Endothelial cell of umbilical vein (primary cell): ENCODE results near the gene LMAN2. TPM values are rescaled to one million over a fixed set of nuclear protein-coding genes. Genes with fewer than 3 reads are reported as not detected.

Experiments
- BruUV-seq: library from RNA; stranded (reverse); fragments of 400-500 nt; replicated peaks from 2 replicates; lab custom pipeline; 2021; lab: Mats Ljungman, UMichigan
- CTCF ChIA-PET: fragments of 300-600, 350-600 bp; sonication (Branson Sonifier 250); formaldehyde crosslinking; loops from one replicate; lab custom pipeline; 2021; ENCODE audit warnings: antibody characterized with exemption, inconsistent platforms; lab: Charles Lee
- POLR2A ChIA-PET: fragments of 300-600, 350-600 bp; sonication (Branson Sonifier 250); formaldehyde crosslinking; loops from one replicate; lab custom pipeline; 2021; ENCODE audit warnings: antibody characterized with exemption, inconsistent platforms; lab: Charles Lee
- DNase-seq: peaks from one replicate; pipeline ENCODE4 v3.0.0-alpha.2; 2011; ENCODE audit warnings: low read depth, low spot score
- FAIRE-seq: peaks from 2 replicates; lab custom pipeline; 2011; peaks lifted over from hg19 to GRCh38; lab: Jason Lieb, UNC
- H2AFZ ChIP-seq: 2 replicates; pipeline ENCODE4 v1.6.0; 2012; ENCODE audit warnings: low read depth, low read length, control low read depth, inconsistent platforms
- H3K27ac ChIP-seq: 2 replicates; pipeline ENCODE4 v1.5.1; 2011; ENCODE audit warnings: low read depth, mild to moderate bottlenecking, control low read depth, low read length, moderate library complexity; ENCODE audit not compliant: insufficient read depth
- H3K27me3 ChIP-seq, 2 experiments: 2 replicates each; pipeline versions ENCODE4 v1.6.0 to v1.6.1; 2011; ENCODE audit warnings: low read length in 2 of 2, mixed read lengths in 1 of 2; ENCODE audit not compliant: control insufficient read depth in 2 of 2, insufficient read depth in 2 of 2
- H3K36me3 ChIP-seq, 2 experiments: 2 replicates in 1 of 2; 3 replicates in 1 of 2; pipeline ENCODE4 v1.5.1; 2011; ENCODE audit warnings: low read length in 2 of 2, mild to moderate bottlenecking in 1 of 2, moderate library complexity in 1 of 2; ENCODE audit not compliant: control insufficient read depth in 2 of 2, insufficient read depth in 2 of 2; ENCODE audit errors: extremely low read depth in 1 of 2
- H3K4me1 ChIP-seq: 3 replicates; pipeline ENCODE4 v1.5.1; 2011; ENCODE audit warnings: mild to moderate bottlenecking, low read length; ENCODE audit not compliant: control insufficient read depth, insufficient read depth; ENCODE audit errors: extremely low read depth
- H3K4me2 ChIP-seq: 2 replicates; pipeline ENCODE4 v1.6.1; 2011; ENCODE audit warnings: low read length, control low read depth, mixed read lengths; ENCODE audit not compliant: insufficient read depth
- H3K4me3 ChIP-seq, 3 experiments: fragments of 200-600 bp in 1 of 3; sonication (generic), shearing (Covaris generic) in 1 of 3; replicated peaks in 1 of 3; 2 replicates each; pipeline ENCODE4 v1.5.1; 2011 to 2016; ENCODE audit warnings: control low read depth in 3 of 3, low read length in 3 of 3, mild to moderate bottlenecking in 2 of 3, inconsistent platforms in 1 of 3, low read depth in 1 of 3, moderate library complexity in 1 of 3; ENCODE audit not compliant: insufficient read depth in 1 of 3
- H3K79me2 ChIP-seq: 2 replicates; pipeline ENCODE4 v1.6.0; 2012; ENCODE audit warnings: low read length, inconsistent platforms; ENCODE audit not compliant: control insufficient read depth, insufficient read depth
- H3K9ac ChIP-seq: replicated peaks from 2 replicates; pipeline ENCODE3; 2011; ENCODE audit warnings: low read length, control low read depth; ENCODE audit not compliant: insufficient read depth; ENCODE audit errors: extremely low read depth
- H3K9me1 ChIP-seq: replicated peaks from 3 replicates; pipeline ENCODE4 v1.6.0; 2011; ENCODE audit warnings: mild to moderate bottlenecking, low read length; ENCODE audit not compliant: control insufficient read depth, insufficient read depth; ENCODE audit errors: extremely low read depth
- H3K9me3 ChIP-seq: replicated peaks from 2 replicates; pipeline ENCODE4 v1.5.1; 2012; ENCODE audit warnings: low read length, inconsistent platforms; ENCODE audit not compliant: control insufficient read depth, insufficient read depth
- H4K20me1 ChIP-seq: replicated peaks from 2 replicates; pipeline ENCODE3; 2011; ENCODE audit warnings: mild to moderate bottlenecking, low read length; ENCODE audit not compliant: control insufficient read depth, insufficient read depth; ENCODE audit errors: extremely low read depth
- CTCF ChIP-seq, 2 donors: IDR thresholded peaks; 1 replicate in 1 of 2; 2 replicates in 1 of 2; pipeline ENCODE4 v1.5.1; 2011; ENCODE audit warnings: low read length in 2 of 2, mild to moderate bottlenecking in 2 of 2, moderate library complexity in 2 of 2, control low read depth in 1 of 2, inconsistent platforms in 1 of 2, low read depth in 1 of 2; ENCODE audit not compliant: insufficient read depth in 1 of 2; ENCODE audit errors: extremely low read depth in 1 of 2
- EZH2 ChIP-seq: IDR thresholded peaks from 2 replicates; pipeline ENCODE4 v1.6.1; 2012; ENCODE audit warnings: borderline replicate concordance, low read depth, mild to moderate bottlenecking, moderate library complexity, low read length, inconsistent platforms; ENCODE audit not compliant: severe bottlenecking
- FOS ChIP-seq: IDR thresholded peaks from 2 replicates; pipeline ENCODE4 v1.6.1; 2011; ENCODE audit warnings: mild to moderate bottlenecking, low read length, moderate library complexity, borderline replicate concordance; ENCODE audit not compliant: insufficient read depth
- GATA2 ChIP-seq: IDR thresholded peaks from 2 replicates; pipeline ENCODE4 v1.7.0; 2011; ENCODE audit warnings: low read depth, mild to moderate bottlenecking, moderate library complexity, mixed read lengths, low read length; ENCODE audit not compliant: insufficient read length, insufficient read depth
- JUN ChIP-seq: IDR thresholded peaks from 2 replicates; pipeline ENCODE4 v1.6.1; 2011; ENCODE audit warnings: borderline replicate concordance, low read depth; ENCODE audit not compliant: insufficient read length, insufficient read depth
- MAX ChIP-seq: IDR thresholded peaks from 2 replicates; pipeline ENCODE4 v1.6.1; 2011; ENCODE audit not compliant: insufficient read depth, insufficient read length
- MYC ChIP-seq: IDR thresholded peaks from one replicate; pipeline ENCODE4 v1.6.1; 2011; ENCODE audit warnings: mild to moderate bottlenecking, low read depth, low read length
- POLR2A ChIP-seq: IDR thresholded peaks from 2 replicates; pipeline ENCODE4 v1.6.1; 2012; ENCODE audit warnings: low read depth, mild to moderate bottlenecking, control low read depth, low read length
- POLR2AphosphoS5 ChIP-seq: IDR thresholded peaks from 2 replicates; pipeline ENCODE4 v1.6.1; 2012; ENCODE audit warnings: low read depth, mild to moderate bottlenecking, control low read depth, low read length, moderate library complexity; ENCODE audit not compliant: insufficient read depth
- dilution Hi-C: fragments of 300-500 bp; cut with MboI; formaldehyde crosslinking; loops from one replicate; pipeline ENCODE4 v1.15.0; 2019; ENCODE audit warnings: low sequenced_read_pairs; ENCODE audit not compliant: extremely low pct_ligation_motif_present
- intact Hi-C: fragments of 100-400 bp; cut with micrococcal nuclease; formaldehyde crosslinking; loops from one replicate; pipeline ENCODE4 v1.10.0; 2022
- polyA plus RNA-seq, 4 experiments: library from polyadenylated mRNA; depleted of rRNA in 3 of 4; stranded (reverse) in 3 of 4; unstranded in 1 of 4; fragments of >200 nt; gene quantifications; 2 replicates each; pipeline versions ENCODE4 v1.2.1 to v1.2.3, GENCODE V29; 2011 to 2012; ENCODE audit warnings: missing spikeins in 1 of 4
- total RNA-seq: library from RNA; stranded (reverse); gene quantifications from 2 replicates; pipeline ENCODE4 v1.2.3, GENCODE V29; 2021

LMAN2 gene
- total and polyA plus RNA-seq, 2 donors (not counting 3 experiments of a cell fraction or from before 2014, with no cell fraction given), result 151 to 370 TPM

GRCh38 chr5:177357146-177357458, 5.6 kb upstream of the LMAN2 start:
- H3K4me1 ChIP-seq, result peaks cover 18% of the 10 kb centered on the region
- DNase-seq (no peak), FAIRE-seq (no peak)
- H3K4me3 ChIP-seq, result no peak overlapping the region
- TF ChIP-seq MYC, result no peak
- no peak for TF ChIP-seq JUN
- no peak overlapping the region for H2AFZ ChIP-seq
- POLR2A ChIA-PET, result no interaction called here
- dilution Hi-C loops (no loop called here), intact Hi-C loops (no loop called here)
- no peaks in the 10 kb centered on the region for H3K36me3 ChIP-seq
- CTCF ChIA-PET, result interaction anchor here (1.2 to 6.3 kb wide), 4 partner anchors 10 to 29 kb away, joined by 3 to 31 read pairs (median 7); no protein-coding TSS in a partner anchor
- no peak overlapping the region for H3K9ac ChIP-seq
- H3K9me1 ChIP-seq, result no peaks in the 10 kb centered on the region
- BruUV-seq, result no TSS peak
- H4K20me1 ChIP-seq, result no peaks in the 10 kb centered on the region
- no peaks in the 10 kb centered on the region for H3K79me2 ChIP-seq
- no peak overlapping the region for H3K27ac ChIP-seq
- no peak overlapping the region for H3K4me2 ChIP-seq
- H3K9me3 ChIP-seq, result no peaks in the 10 kb centered on the region
- no peaks in the 10 kb centered on the region for H3K27me3 ChIP-seq

GRCh38 chr5:177356746-177357145, 5.3 kb upstream of the LMAN2 start:
- H3K79me2 ChIP-seq, result no peaks in the 10 kb centered on the region
- no peaks in the 10 kb centered on the region for H3K27me3 ChIP-seq
- no peaks in the 10 kb centered on the region for H3K9me3 ChIP-seq
- H3K9ac ChIP-seq, result no peak overlapping the region
- no peak overlapping the region for H3K4me3 ChIP-seq
- TF ChIP-seq CTCF (IDR thresholded peaks at IDR 0.05; ENCODE audit: extremely low read depth in 1 of 2, insufficient read depth in 1 of 2, low read depth in 1 of 2, low read length in 2 of 2) (no peak), JUN (no peak), FOS (no peak), POLR2AphosphoS5 (no peak), MAX (no peak), EZH2 (no peak), POLR2A (no peak), MYC (no peak), GATA2 (no peak)
- no peak overlapping the region for H3K4me2 ChIP-seq
- no TSS peak for BruUV-seq
- no peaks in the 10 kb centered on the region for H3K9me1 ChIP-seq
- POLR2A ChIA-PET, result no interaction called here
- no peak overlapping the region for H3K27ac ChIP-seq
- no peaks in the 10 kb centered on the region for H3K36me3 ChIP-seq
- intact Hi-C loops (no loop called here), dilution Hi-C loops (no loop called here)
- no peaks in the 10 kb centered on the region for H4K20me1 ChIP-seq
- DNase-seq, result no peak
- CTCF ChIA-PET, result interaction anchor here (1.0 to 6.3 kb wide), 4 partner anchors 10 to 29 kb away, joined by 3 to 31 read pairs (median 4); no protein-coding TSS in a partner anchor
- H3K4me1 ChIP-seq, result peaks cover 20% of the 10 kb centered on the region
- no peak for FAIRE-seq
- no peak overlapping the region for H2AFZ ChIP-seq
